ENCODE measurements around the gene ZNF346. TPM values are rescaled to one million over a fixed set of nuclear protein-coding genes. Genes with fewer than 3 reads are reported as not detected.

Gene ZNF346
- total RNA-seq, 1 donor from 2014 or later, result 12.0 TPM

- Histone ChIP-seq H3K4me3 (ENCODE audit: low read length in 3 of 3) (no peak overlapping the region), H3K9me3 (ENCODE audit: control insufficient read depth in 3 of 3, low read length in 3 of 3) (no peaks in the 10 kb centered on the region), H3K27me3 (ENCODE audit: control insufficient read depth in 3 of 3, insufficient read depth in 3 of 3, low read length in 3 of 3) (peaks cover 33 to 56% (median 53%) of the 10 kb centered on the region in 3 donors), H3K27ac (ENCODE audit: low read depth, low read length) (no peak overlapping the region), H3K9ac (ENCODE audit: low read depth in 1 of 3, low read length in 3 of 3) (no peak overlapping the region), H3K36me3 (ENCODE audit: control insufficient read depth in 3 of 3, insufficient read depth in 3 of 3, low read length in 3 of 3) (no peaks in the 10 kb centered on the region), H3K4me1 (ENCODE audit: control insufficient read depth in 3 of 3, insufficient read depth in 3 of 3, low read length in 3 of 3) (peaks cover 16 to 41% (median 21%) of the 10 kb centered on the region in 3 donors)
Observed at GRCh38 chr5:177089825-177090641, 67.5 kb downstream of the ZNF346 start.

- no peak overlapping the region for H3K27ac ChIP-seq (ENCODE audit: low read depth, low read length)
- peaks cover 19 to 49% (median 26%) of the 10 kb centered on the region in 3 donors for H3K4me1 ChIP-seq (ENCODE audit: control insufficient read depth in 3 of 3, insufficient read depth in 3 of 3, low read length in 3 of 3)
- H3K4me3 ChIP-seq (ENCODE audit: low read length in 3 of 3), result no peak overlapping the region
- peaks cover 37 to 56% (median 47%) of the 10 kb centered on the region in 3 donors for H3K27me3 ChIP-seq (ENCODE audit: control insufficient read depth in 3 of 3, insufficient read depth in 3 of 3, low read length in 3 of 3)
- no peaks in the 10 kb centered on the region for H3K9me3 ChIP-seq (ENCODE audit: control insufficient read depth in 3 of 3, low read length in 3 of 3)
- H3K36me3 ChIP-seq (ENCODE audit: control insufficient read depth in 3 of 3, insufficient read depth in 3 of 3, low read length in 3 of 3), result no peaks in the 10 kb centered on the region
- H3K9ac ChIP-seq (ENCODE audit: low read depth in 1 of 3, low read length in 3 of 3), result no peak overlapping the region
Observed at GRCh38 chr5:177090813-177091212, 68.3 kb downstream of the ZNF346 start.

GRCh38 chr5:177091232-177091631 is 68.7 kb downstream of the ZNF346 start:
- H3K4me1 ChIP-seq (ENCODE audit: control insufficient read depth in 3 of 3, insufficient read depth in 3 of 3, low read length in 3 of 3), result peaks cover 19 to 49% (median 25%) of the 10 kb centered on the region in 3 donors
- H3K9me3 ChIP-seq (ENCODE audit: control insufficient read depth in 3 of 3, low read length in 3 of 3), result no peaks in the 10 kb centered on the region
- no peak overlapping the region for H3K27ac ChIP-seq (ENCODE audit: low read depth, low read length)
- H3K36me3 ChIP-seq (ENCODE audit: control insufficient read depth in 3 of 3, insufficient read depth in 3 of 3, low read length in 3 of 3), result no peaks in the 10 kb centered on the region
- no peak overlapping the region for H3K9ac ChIP-seq (ENCODE audit: low read depth in 1 of 3, low read length in 3 of 3)
- no peak overlapping the region for H3K4me3 ChIP-seq (ENCODE audit: low read length in 3 of 3)
- H3K27me3 ChIP-seq (ENCODE audit: control insufficient read depth in 3 of 3, insufficient read depth in 3 of 3, low read length in 3 of 3), result peaks cover 40 to 52% (median 44%) of the 10 kb centered on the region in 3 donors

GRCh38 chr5:177092178-177093081 is 69.9 kb downstream of the ZNF346 start:
- H3K9ac ChIP-seq (ENCODE audit: low read depth in 1 of 3, low read length in 3 of 3), result no peak overlapping the region
- peaks cover 16 to 42% (median 17%) of the 10 kb centered on the region in 3 donors for H3K4me1 ChIP-seq (ENCODE audit: control insufficient read depth in 3 of 3, insufficient read depth in 3 of 3, low read length in 3 of 3)
- H3K27ac ChIP-seq (ENCODE audit: low read depth, low read length), result no peak overlapping the region
- no peaks in the 10 kb centered on the region for H3K9me3 ChIP-seq (ENCODE audit: control insufficient read depth in 3 of 3, low read length in 3 of 3)
- peaks cover 36 to 43% (median 39%) of the 10 kb centered on the region in 3 donors for H3K27me3 ChIP-seq (ENCODE audit: control insufficient read depth in 3 of 3, insufficient read depth in 3 of 3, low read length in 3 of 3)
- H3K4me3 ChIP-seq (ENCODE audit: low read length in 3 of 3), result no peak overlapping the region
- no peaks in the 10 kb centered on the region for H3K36me3 ChIP-seq (ENCODE audit: control insufficient read depth in 3 of 3, insufficient read depth in 3 of 3, low read length in 3 of 3)

- H3K4me1 ChIP-seq (ENCODE audit: control insufficient read depth in 3 of 3, insufficient read depth in 3 of 3, low read length in 3 of 3), result peaks cover 17 to 41% (median 18%) of the 10 kb centered on the region in 3 donors
- H3K4me3 ChIP-seq (ENCODE audit: low read length in 3 of 3), result no peak overlapping the region
- peaks cover 31 to 38% (median 35%) of the 10 kb centered on the region in 3 donors for H3K27me3 ChIP-seq (ENCODE audit: control insufficient read depth in 3 of 3, insufficient read depth in 3 of 3, low read length in 3 of 3)
- no peaks in the 10 kb centered on the region for H3K36me3 ChIP-seq (ENCODE audit: control insufficient read depth in 3 of 3, insufficient read depth in 3 of 3, low read length in 3 of 3)
- H3K9me3 ChIP-seq (ENCODE audit: control insufficient read depth in 3 of 3, low read length in 3 of 3), result no peaks in the 10 kb centered on the region
- H3K27ac ChIP-seq (ENCODE audit: low read depth, low read length), result no peak overlapping the region
- no peak overlapping the region for H3K9ac ChIP-seq (ENCODE audit: low read depth in 1 of 3, low read length in 3 of 3)
Observed at GRCh38 chr5:177093082-177093712, 70.7 kb downstream of the ZNF346 start.

GRCh38 chr5:177093803-177094202 is 71.3 kb downstream of the ZNF346 start:
- Histone ChIP-seq H3K9me3 (ENCODE audit: control insufficient read depth in 3 of 3, low read length in 3 of 3) (no peaks in the 10 kb centered on the region), H3K9ac (ENCODE audit: low read depth in 1 of 3, low read length in 3 of 3) (no peak overlapping the region), H3K27me3 (ENCODE audit: control insufficient read depth in 3 of 3, insufficient read depth in 3 of 3, low read length in 3 of 3) (peaks cover 25 to 35% (median 32%) of the 10 kb centered on the region in 3 donors), H3K27ac (ENCODE audit: low read depth, low read length) (no peak overlapping the region), H3K4me1 (ENCODE audit: control insufficient read depth in 3 of 3, insufficient read depth in 3 of 3, low read length in 3 of 3) (peaks cover 18 to 41% (median 19%) of the 10 kb centered on the region in 3 donors), H3K4me3 (ENCODE audit: low read length in 3 of 3) (no peak overlapping the region), H3K36me3 (ENCODE audit: control insufficient read depth in 3 of 3, insufficient read depth in 3 of 3, low read length in 3 of 3) (no peaks in the 10 kb centered on the region)

GRCh38 chr5:177094224-177095087 is 72.0 kb downstream of the ZNF346 start:
- no peak overlapping the region for H3K27ac ChIP-seq (ENCODE audit: low read depth, low read length)
- H3K36me3 ChIP-seq (ENCODE audit: control insufficient read depth in 3 of 3, insufficient read depth in 3 of 3, low read length in 3 of 3), result no peaks in the 10 kb centered on the region
- peaks cover 19 to 37% (median 20%) of the 10 kb centered on the region in 3 donors for H3K4me1 ChIP-seq (ENCODE audit: control insufficient read depth in 3 of 3, insufficient read depth in 3 of 3, low read length in 3 of 3)
- no peak overlapping the region for H3K4me3 ChIP-seq (ENCODE audit: low read length in 3 of 3)
- peaks cover 19 to 32% (median 26%) of the 10 kb centered on the region in 3 donors for H3K27me3 ChIP-seq (ENCODE audit: control insufficient read depth in 3 of 3, insufficient read depth in 3 of 3, low read length in 3 of 3)
- H3K9me3 ChIP-seq (ENCODE audit: control insufficient read depth in 3 of 3, low read length in 3 of 3), result no peaks in the 10 kb centered on the region
- H3K9ac ChIP-seq (ENCODE audit: low read depth in 1 of 3, low read length in 3 of 3), result no peak overlapping the region

- no peaks in the 10 kb centered on the region for H3K9me3 ChIP-seq (ENCODE audit: control insufficient read depth in 3 of 3, low read length in 3 of 3)
- no peak overlapping the region for H3K4me3 ChIP-seq (ENCODE audit: low read length in 3 of 3)
- H3K9ac ChIP-seq (ENCODE audit: low read depth in 1 of 3, low read length in 3 of 3), result no peak overlapping the region
- peaks cover 19 to 32% (median 20%) of the 10 kb centered on the region in 3 donors for H3K4me1 ChIP-seq (ENCODE audit: control insufficient read depth in 3 of 3, insufficient read depth in 3 of 3, low read length in 3 of 3)
- H3K36me3 ChIP-seq (ENCODE audit: control insufficient read depth in 3 of 3, insufficient read depth in 3 of 3, low read length in 3 of 3), result no peaks in the 10 kb centered on the region
- no peak overlapping the region for H3K27ac ChIP-seq (ENCODE audit: low read depth, low read length)
- H3K27me3 ChIP-seq (ENCODE audit: control insufficient read depth in 3 of 3, insufficient read depth in 3 of 3, low read length in 3 of 3), result peaks cover 12 to 30% (median 19%) of the 10 kb centered on the region in 3 donors
Observed at GRCh38 chr5:177095088-177095669, 72.7 kb downstream of the ZNF346 start.
